Suprapubic skin (tissue), 4 donors: ENCODE measurements around the gene ASPN. TPM values are rescaled to one million over a fixed set of nuclear protein-coding genes. Genes with fewer than 3 reads are reported as not detected.
A peak's percentile ranks its signal among the peaks of the same experiment; 100 is the strongest.
"Not testable (repeated sequence)": the region's sequence is repeated elsewhere in the genome, so short reads cannot be mapped to it uniquely, and the experiment has no call there.

ENCODE experiments used
- DNase-seq, 2 donors: peaks; one replicate each; pipeline ENCODE4 v3.0.0-alpha.2; 2019; ENCODE audit warnings: low spot score in 2 of 2
- H3K27ac ChIP-seq: fragments of 200-600 bp; sonication (generic); one replicate; pipeline ENCODE4 v1.5.1; 2019
- H3K27me3 ChIP-seq: fragments of 200-600 bp; sonication (generic); one replicate; pipeline ENCODE4 v1.5.1; 2019
- H3K36me3 ChIP-seq: fragments of 200-600 bp; sonication (generic); one replicate; pipeline ENCODE4 v1.5.1; 2019
- H3K4me1 ChIP-seq: fragments of 200-600 bp; sonication (generic); one replicate; pipeline ENCODE4 v1.5.1; 2019
- H3K4me3 ChIP-seq: fragments of 200-600 bp; sonication (generic); one replicate; pipeline ENCODE4 v1.5.1; 2019; ENCODE audit warnings: mild to moderate bottlenecking
- H3K9me3 ChIP-seq: fragments of 200-600 bp; sonication (generic); one replicate; pipeline ENCODE4 v1.5.1; 2019
- EP300 ChIP-seq: sonication (generic); formaldehyde crosslinking; IDR thresholded peaks from one replicate; pipeline ENCODE4 v1.6.1; 2017; ENCODE audit warnings: antibody characterized with exemption
- POLR2A ChIP-seq, 2 donors: fragments of 450-650 bp; IDR thresholded peaks; one replicate each; pipeline ENCODE4 v1.6.1; 2017; ENCODE audit warnings: antibody characterized with exemption in 2 of 2, mild to moderate bottlenecking in 2 of 2, moderate library complexity in 2 of 2
- POLR2AphosphoS5 ChIP-seq, 3 donors: sonication (generic); formaldehyde crosslinking; IDR thresholded peaks; one replicate each; pipeline ENCODE4 v1.6.1; 2017; ENCODE audit warnings: antibody characterized with exemption in 3 of 3
- WGBS: methylation state at CpG from one replicate; pipeline ENCODE4 v1.1.5; 2018; 5-methylcytosine and 5-hydroxymethylcytosine counted together
- total RNA-seq, 4 donors: library from RNA; depleted of rRNA; stranded (reverse); fragments of >200 nt; gene quantifications; one replicate each; pipeline ENCODE4 v1.1.0, GENCODE V29; 2016
- TF ChIP-seq, protein P1 (sequence below), 2 donors: fragments of 200-600 bp in 1 of 2; fragments of 450-650 bp in 1 of 2; sonication (generic) in 1 of 2; IDR thresholded peaks; one replicate each; pipeline ENCODE4 v1.5.1; 2016 to 2019; ENCODE audit warnings: antibody characterized with exemption in 2 of 2, mild to moderate bottlenecking in 1 of 2, moderate library complexity in 1 of 2

The ASPN gene
- total RNA-seq, 4 donors from 2014 or later = 2.8 to 13.3 (median 5.3) TPM

DNA sequence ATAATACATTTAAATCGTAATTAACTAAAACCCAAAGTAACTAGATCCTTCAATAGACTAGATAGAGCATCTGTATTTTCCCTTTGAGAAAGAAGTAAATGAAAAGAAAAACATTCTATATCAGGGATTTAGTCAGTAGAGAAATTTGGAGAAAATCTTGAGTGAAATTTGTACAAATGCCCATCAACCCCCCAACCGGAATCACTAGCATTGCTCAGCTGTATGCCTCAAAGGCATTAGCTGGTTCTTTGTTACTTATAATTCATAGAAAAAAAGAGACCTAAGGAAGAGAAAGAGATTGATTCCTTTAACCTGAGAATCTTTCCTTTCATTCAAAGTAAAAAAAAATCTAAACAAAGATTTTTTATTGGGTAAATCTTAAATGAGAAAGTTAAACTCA is 58.7 kb downstream of the ASPN start:
- Histone ChIP-seq H3K36me3 (no peaks in the 10 kb centered on the region), H3K27ac (peak overlapping the region; percentile 20), H3K4me1 (peaks cover 7% of the 10 kb centered on the region), H3K4me3 (peak overlapping the region; percentile 30), H3K9me3 (no peaks in the 10 kb centered on the region), H3K27me3 (no peaks in the 10 kb centered on the region)
- TF ChIP-seq, protein P1, sequence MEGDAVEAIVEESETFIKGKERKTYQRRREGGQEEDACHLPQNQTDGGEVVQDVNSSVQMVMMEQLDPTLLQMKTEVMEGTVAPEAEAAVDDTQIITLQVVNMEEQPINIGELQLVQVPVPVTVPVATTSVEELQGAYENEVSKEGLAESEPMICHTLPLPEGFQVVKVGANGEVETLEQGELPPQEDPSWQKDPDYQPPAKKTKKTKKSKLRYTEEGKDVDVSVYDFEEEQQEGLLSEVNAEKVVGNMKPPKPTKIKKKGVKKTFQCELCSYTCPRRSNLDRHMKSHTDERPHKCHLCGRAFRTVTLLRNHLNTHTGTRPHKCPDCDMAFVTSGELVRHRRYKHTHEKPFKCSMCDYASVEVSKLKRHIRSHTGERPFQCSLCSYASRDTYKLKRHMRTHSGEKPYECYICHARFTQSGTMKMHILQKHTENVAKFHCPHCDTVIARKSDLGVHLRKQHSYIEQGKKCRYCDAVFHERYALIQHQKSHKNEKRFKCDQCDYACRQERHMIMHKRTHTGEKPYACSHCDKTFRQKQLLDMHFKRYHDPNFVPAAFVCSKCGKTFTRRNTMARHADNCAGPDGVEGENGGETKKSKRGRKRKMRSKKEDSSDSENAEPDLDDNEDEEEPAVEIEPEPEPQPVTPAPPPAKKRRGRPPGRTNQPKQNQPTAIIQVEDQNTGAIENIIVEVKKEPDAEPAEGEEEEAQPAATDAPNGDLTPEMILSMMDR (IDR thresholded peaks at IDR 0.05) = no peak
- TF ChIP-seq EP300 = no peak
- TF ChIP-seq POLR2AphosphoS5 (IDR thresholded peaks at IDR 0.05) = no peak
- no peak for TF ChIP-seq POLR2A (IDR thresholded peaks at IDR 0.05)
- WGBS = 79% methylated on average over 2 of the region's 2 CpGs
- no peak for DNase-seq

DNA sequence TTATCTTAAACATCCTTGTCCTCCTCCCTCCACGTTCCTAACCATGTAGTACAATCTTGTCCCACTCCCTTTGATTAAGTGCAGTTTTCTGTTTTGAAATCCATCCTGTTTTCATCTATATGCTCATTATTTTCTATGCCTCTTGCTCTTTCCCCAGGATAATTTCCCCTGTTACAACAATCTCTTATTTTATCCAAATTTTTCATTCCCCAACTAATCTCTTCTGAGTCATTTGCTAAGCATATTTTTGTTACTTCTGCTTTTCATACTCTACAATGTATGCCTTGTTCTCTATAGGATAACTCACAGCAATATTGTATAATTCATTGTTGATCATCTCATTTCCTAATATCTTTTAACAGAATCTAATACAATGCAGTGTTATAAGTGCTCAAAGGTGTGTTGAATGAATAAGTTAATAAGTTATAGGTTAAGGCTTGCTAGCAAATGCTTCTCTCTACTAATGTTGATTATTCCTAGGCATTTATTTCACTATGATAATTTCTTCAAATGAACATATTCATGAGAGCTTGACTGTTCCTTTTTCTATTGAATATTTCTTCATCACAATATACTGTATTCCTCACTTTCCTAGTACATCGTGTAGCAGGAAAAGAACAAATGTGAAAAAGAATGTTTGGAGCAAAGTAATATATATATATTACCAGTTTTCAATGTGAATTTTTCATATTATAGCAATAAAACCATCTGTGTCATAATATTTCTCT is 59.5 kb downstream of the ASPN start:
- H3K27me3 ChIP-seq = no peaks in the 10 kb centered on the region

DNA sequence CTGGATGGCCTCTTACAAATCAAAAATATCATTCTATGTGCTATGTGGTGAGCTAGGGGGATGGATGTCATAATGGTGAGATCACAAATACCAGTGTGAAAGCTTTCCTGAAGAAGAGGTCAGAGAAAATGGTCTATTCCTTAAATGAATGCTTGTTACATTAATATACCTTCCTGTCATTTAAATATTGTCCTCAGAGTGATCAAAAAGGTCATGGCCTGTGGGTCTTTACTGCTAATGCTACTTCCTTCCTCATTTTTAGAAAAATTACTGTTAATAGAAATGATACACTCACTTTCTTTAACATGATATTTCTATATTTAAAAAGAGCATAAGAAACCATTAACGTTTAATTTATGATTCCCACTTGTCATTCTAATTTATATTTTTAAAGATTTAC is 67.7 kb downstream of the ASPN start:
- Histone ChIP-seq H3K27ac (no peak overlapping the region), H3K4me3 (no peak overlapping the region), H3K27me3 (no peaks in the 10 kb centered on the region), H3K4me1 (no peaks in the 10 kb centered on the region), H3K9me3 (no peaks in the 10 kb centered on the region), H3K36me3 (no peaks in the 10 kb centered on the region)
- 63% methylated on average over 1 of the region's 1 CpG for WGBS
- TF ChIP-seq EP300 (no peak), POLR2A (IDR thresholded peaks at IDR 0.05) (no peak), POLR2AphosphoS5 (IDR thresholded peaks at IDR 0.05) (no peak)
- TF ChIP-seq, protein P1 (IDR thresholded peaks at IDR 0.05) = no peak
- no peak for DNase-seq

More for the DNA sequence above, 59.5 kb downstream of the ASPN start:
- peaks cover 7% of the 10 kb centered on the region for H3K4me1 ChIP-seq
- WGBS = 74% methylated on average over 2 of the region's 2 CpGs
- no peak for DNase-seq
- TF ChIP-seq, protein P1 (IDR thresholded peaks at IDR 0.05) = no peak
- TF ChIP-seq POLR2A (IDR thresholded peaks at IDR 0.05) (no peak), POLR2AphosphoS5 (IDR thresholded peaks at IDR 0.05) (no peak), EP300 (no peak)
- H3K27ac ChIP-seq = no peak overlapping the region
- H3K9me3 ChIP-seq = no peaks in the 10 kb centered on the region
- H3K36me3 ChIP-seq = no peaks in the 10 kb centered on the region
- peak overlapping the region; percentile 30 for H3K4me3 ChIP-seq

DNA sequence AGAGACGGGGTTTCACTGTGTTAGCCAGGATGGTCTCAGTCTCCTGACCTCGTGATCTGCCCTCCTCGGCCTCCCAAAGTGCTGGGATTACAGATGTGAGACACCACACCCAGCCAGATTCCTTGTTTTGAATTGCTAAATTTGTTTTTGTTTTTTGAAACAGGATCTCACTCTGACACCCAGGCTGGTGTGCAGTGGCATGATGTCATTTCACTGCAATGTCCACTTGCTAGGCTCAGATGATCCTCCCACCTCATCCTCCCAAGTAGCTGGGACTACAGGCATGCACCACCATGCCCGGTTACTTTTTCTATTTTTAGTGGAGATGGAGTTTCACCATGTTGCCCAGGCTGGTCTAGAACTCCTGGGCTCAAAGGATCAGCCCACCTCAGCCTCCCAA is 71.1 kb downstream of the ASPN start:
- H3K4me3 ChIP-seq, DNase-seq, H3K27ac ChIP-seq, H3K27me3 ChIP-seq, H3K9me3 ChIP-seq, H3K4me1 ChIP-seq, H3K36me3 ChIP-seq: not testable (repeated sequence)
- WGBS = 54% methylated on average over 4 of the region's 4 CpGs

DNA sequence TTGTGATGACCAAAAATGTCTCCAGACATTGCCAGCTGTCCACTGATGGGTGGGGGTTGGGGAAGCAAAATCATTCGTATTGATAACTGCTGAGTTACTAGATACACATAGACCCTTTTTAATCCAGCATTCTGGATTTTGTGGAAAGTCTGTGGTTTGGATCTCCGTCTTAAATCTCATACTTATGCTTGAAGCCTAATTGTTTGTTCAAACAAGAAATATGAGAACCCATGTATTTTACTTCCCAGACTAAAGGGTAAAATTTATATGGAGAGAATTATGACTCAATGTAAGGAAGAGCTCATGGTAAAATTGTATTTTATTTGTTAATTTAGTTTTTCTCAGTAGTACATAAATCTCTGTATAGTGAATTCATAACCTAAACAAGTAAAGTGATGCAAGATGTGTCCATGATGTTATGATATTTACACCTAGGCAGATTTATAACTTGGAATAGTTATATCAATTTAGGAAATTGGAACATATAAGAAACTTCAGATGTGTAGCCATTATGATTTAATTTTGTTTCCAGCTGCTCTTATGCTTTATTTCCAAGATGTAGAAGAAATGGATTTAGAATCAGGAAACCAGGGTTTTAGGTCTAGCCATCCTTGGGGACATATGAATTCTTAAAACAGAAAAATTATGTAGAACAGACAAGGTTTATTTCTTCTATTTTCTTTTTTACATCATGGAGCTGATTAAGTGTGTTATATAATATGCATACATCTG is 73.4 kb downstream of the ASPN start:
- no peak overlapping the region for H3K27ac ChIP-seq
- H3K27me3 ChIP-seq = no peaks in the 10 kb centered on the region
- DNase-seq = no peak
- 86% methylated on average over 2 of the region's 2 CpGs for WGBS
- no peaks in the 10 kb centered on the region for H3K9me3 ChIP-seq
- no peak for TF ChIP-seq EP300
- H3K4me3 ChIP-seq = no peak overlapping the region
- peaks cover 17% of the 10 kb centered on the region for H3K4me1 ChIP-seq
- H3K36me3 ChIP-seq = no peaks in the 10 kb centered on the region

DNA sequence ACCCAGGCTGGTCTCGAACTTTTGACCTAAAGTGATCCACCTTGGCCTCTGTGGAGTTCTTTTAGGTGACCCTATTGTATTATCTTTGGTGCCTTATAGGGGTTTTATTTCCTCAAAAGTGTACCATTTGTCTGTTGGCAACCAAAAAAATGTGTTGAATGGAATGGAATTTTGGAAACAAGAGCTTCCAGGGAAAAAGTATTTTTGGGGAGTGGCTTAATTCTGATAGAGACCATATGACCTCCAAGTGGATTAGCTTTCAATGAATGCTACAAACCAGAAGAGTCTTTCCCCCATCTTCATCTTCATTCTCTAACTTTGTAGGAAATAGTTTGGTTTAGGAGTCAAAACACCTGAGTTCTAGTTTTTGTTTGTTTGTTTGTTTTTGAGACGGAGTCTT is 74.5 kb downstream of the ASPN start:
- no peak for DNase-seq
- Histone ChIP-seq H3K27ac (no peak overlapping the region), H3K27me3 (no peaks in the 10 kb centered on the region), H3K4me1 (peaks cover 17% of the 10 kb centered on the region), H3K4me3 (no peak overlapping the region), H3K36me3 (no peaks in the 10 kb centered on the region), H3K9me3 (no peaks in the 10 kb centered on the region)
- TF ChIP-seq, protein P1 (IDR thresholded peaks at IDR 0.05) = no peak
- TF ChIP-seq POLR2A (IDR thresholded peaks at IDR 0.05) (no peak), POLR2AphosphoS5 (IDR thresholded peaks at IDR 0.05) (no peak), EP300 (no peak)
- WGBS = 89% methylated on average over 2 of the region's 2 CpGs
